HG02610 (cell line): ENCODE measurements around the gene MAPK11.
A peak's percentile ranks its signal among the peaks of the same experiment; 100 is the strongest.

Experiments
- ATAC-seq: cut with Tn5 transposase; IDR thresholded peaks from one replicate; pipeline ENCODE4 v1.9.1; 2021; ENCODE audit warnings: mild to moderate bottlenecking, moderate library complexity; ENCODE audit not compliant: unreplicated experiment

MAPK11 gene

DNA sequence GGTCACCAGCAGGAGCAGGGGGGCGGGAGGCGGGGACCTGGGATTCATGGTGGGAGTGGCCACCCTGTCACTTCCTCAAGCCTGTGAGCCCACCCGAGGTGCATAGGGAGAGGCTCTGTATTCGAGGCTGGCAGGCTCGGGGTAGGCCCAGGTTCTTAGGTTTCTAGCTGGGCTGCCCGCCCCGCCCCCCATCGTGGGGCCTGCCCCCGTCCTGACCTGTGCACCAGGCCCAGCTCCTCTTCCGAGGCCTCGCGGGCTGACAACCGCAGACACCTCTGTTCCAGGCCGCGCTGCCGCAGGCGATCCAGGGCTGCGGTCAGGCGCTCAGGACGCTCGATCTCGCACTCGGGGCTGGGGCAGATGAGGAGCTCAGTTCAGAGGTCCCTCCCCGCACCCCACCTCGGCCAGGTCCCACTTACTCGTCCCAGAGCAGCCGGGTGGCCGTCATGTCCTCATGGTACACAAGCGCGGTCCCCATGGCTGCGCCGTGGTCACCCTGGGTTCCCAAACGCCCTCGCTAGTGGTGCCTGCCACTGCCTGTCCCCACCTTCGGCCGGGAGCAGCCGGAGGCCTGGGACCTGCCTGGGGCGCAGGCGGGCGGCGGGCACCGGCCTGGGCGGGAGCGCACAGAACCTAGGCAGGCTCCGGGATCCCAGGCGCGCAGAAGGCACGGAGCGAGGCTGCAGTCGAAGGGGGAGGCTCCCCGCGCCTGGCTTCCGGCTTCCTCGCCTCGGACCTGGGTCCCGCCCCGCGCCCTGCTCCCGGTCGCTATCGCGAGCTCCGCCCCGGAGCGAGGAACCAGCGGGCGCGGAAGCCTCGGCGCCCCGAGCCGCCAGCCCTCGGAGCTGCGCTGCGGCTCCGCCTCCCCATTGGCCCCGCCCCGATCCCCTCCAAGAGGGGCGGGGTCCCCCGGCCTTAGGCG, 19.4 kb downstream of the MAPK11 start, which contains the start of gene HDAC10:
Gene HDAC10 (minus strand): TSS at position 711 of the 922 bp plus-strand sequence. CDS start 233 bp downstream, at position 478.
- peak; percentile 54 for ATAC-seq

DNA sequence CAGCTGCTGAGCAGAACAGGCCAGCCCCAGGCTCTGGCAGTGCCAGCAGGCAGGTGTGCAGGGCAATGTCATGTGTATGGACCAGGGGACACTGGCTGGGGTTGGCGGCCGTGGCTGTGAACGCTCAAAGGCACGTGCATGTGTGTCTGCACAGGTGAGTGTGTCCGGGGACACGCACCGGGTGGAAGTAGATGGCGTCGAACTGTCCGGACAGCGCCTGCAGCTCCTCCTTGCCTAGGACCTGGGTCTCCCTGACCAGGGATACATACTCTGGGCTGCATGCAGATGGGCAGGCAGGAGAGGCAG, 20.0 kb downstream of the MAPK11 start:
- ATAC-seq: no peak

- ATAC-seq: no peak
Measured at GRCh38 chr22:50249341-50250248, 20.6 kb downstream of the MAPK11 start.

DNA sequence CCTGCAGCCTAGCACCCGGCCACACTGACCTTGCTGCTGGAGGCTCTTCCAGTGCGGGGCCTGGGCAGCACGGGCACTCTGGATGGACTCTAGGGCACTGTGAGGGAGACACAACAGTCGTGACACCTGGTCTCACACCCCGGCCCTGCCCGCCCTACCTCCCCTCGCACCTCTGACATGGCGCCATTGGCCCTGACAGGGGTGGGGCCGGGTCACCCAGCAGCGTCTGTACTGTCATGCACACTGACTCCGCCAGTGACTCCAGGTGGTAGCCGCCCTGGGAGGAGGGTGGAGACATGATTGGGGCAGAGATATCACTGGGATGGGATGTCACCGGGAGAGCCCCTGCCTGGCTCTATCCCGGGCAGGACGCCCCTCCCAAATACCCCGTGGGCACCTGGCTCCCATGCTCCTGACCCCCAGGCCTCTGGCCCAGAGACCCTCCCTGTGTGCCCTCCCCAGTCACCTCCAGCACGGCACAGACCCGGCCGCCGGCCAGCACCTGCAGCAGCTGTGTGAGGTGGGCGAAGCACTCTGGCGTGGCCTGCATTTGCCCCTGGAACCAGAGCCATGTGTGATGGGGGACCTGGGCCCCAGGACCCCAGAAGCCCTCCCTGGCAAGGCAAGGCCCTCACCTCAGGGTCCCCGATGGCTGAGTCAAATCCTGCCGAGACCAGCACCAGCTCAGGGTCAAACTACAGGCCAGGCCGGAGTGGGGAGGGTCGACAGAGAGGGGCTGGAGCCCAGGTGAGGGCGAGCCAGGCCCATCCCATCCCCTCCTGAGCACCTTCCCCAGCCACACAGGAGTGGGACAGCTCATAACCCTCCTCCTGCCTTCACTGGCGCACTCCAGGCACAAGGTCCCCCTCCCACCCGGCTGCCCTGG, 21.7 kb downstream of the MAPK11 start:
- ATAC-seq: no peak

DNA sequence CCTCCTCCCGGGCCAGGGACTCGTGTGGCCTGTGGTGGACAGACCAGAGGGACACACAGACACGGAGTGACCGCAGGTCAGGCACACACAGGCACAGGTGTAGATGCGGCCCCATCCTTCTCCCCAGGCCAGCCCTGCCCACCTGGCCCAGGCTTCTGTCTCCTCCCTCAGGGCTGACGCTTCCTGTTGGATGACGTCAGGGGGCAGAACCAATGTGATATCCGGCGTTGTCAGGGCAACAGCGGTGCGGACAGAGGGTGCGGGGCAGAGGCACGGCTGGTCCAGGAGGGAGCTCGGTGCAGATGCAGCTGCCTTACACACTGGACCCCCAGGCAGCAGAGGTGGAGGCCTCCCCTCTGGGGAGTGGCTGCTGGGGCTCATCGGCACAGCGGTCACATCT, 22.4 kb downstream of the MAPK11 start:
- ATAC-seq: no peak

GRCh38 chr22:50246242-50247175, 23.7 kb downstream of the MAPK11 start:
- ATAC-seq: no peak

GRCh38 chr22:50245214-50246072, 24.7 kb downstream of the MAPK11 start:
- no peak for ATAC-seq

- ATAC-seq: peak; percentile 48
Measured at GRCh38 chr22:50244420-50245213, 25.6 kb downstream of the MAPK11 start, which contains the start of gene TUBGCP6. TUBGCP6 (minus strand) TSS chr22:50245023; CDS start chr22:50244459, 564 bp downstream.

- no peak for ATAC-seq
Measured at GRCh38 chr22:50243685-50244419, 26.3 kb downstream of the MAPK11 start.

DNA sequence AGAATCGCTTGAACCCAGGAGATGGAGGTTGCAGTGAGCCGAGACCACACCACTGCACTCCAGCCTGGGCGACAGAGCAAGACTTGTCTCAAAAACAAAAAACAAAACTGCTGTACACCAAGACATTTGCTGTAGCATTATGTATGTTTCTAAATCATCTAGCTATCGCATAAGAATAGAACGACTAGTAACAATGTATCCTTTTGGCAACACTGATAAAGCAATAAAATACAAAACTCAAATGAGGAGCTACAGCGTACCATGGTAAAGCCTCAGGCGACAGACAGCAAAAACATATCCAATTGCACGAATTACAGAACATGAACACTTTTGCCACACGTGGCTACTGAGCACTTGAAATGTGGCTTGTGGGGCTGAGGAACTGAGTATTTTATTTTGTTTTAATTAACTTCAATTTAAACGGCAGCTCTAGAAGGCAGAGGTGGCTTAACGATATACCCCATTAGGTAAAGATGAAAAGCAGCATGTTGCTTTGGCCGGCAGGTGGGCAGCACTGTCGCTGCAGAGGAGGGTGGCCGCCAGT, 27.7 kb downstream of the MAPK11 start:
- no peak for ATAC-seq

- no peak for ATAC-seq
Measured at GRCh38 chr22:50238755-50239154, 31.4 kb downstream of the MAPK11 start.

DNA sequence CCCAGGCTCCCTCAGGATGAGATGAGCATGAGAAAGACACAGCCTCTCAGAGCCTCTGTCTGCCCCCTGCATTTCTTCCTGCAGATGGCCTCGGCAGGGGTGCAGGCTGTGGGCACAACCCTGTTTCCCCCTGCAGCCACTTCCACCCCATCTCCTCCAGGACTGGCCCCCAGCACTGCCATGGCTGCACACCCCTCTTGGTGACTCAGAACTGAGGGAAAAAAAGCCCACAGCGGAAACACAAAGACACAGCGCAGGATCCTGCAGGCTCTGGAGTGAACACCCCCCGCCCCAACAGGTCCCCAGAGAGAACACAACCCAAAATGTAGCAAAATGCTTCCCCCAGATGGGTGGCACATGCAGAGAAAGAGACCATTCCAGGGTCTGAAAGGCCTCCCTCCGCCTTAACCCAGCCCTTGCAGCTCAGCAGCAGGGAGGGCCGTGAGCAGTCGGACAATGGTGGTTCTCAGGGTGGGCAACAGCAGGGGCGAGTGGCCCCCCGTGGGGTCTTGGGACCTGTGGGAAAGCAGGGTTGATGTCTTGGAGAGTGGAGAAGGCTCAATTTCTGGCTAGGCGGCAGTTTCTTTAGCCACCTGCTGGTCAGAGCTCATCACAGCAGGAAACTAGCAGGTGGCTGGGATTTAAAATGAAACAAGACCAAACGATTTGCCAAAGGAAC, 33.3 kb downstream of the MAPK11 start:
- ATAC-seq: no peak

- ATAC-seq: no peak
Measured at GRCh38 chr22:50233223-50233622, 37.0 kb downstream of the MAPK11 start.

GRCh38 chr22:50232481-50233151, 37.6 kb downstream of the MAPK11 start:
- ATAC-seq: no peak

GRCh38 chr22:50229370-50229769, 40.8 kb downstream of the MAPK11 start:
- ATAC-seq: no peak

DNA sequence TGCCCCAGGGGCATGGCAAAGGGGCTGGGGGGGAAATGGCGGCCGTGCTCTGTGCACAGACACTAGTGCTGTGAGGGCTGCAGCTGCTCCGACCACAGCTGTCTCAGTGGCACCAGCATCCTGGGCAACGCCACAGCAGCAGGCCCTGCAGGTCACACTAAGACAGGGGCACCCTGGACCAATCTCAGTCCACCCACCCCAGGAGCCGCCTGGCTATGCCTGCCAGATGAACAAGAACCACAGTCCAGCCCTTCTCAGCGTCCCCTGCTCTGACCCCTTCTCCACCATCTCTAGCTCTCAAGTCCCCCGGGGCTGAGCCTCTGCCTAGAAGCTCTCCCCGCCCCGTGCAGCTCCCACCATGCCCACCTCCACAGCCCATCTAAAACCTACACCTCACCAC, 41.8 kb downstream of the MAPK11 start:
- no peak for ATAC-seq
